ENCODE measurements around the gene GNL3. TPM values are rescaled to one million over a fixed set of nuclear protein-coding genes. Genes with fewer than 3 reads are reported as not detected.

Gene GNL3
- total and polyA plus RNA-seq, 2 donors from 2014 or later = 27.9 to 47.8 TPM

GRCh38 chr3:52681596-52681995 lies 4.2 kb upstream of the GNL3 start:
- Histone ChIP-seq H3K9ac (ENCODE audit: low read length in 3 of 3) (no peak overlapping the region), H3K4me1 (ENCODE audit: control insufficient read depth in 2 of 3, insufficient read depth in 2 of 3, low read depth in 1 of 3, low read length in 3 of 3) (peaks cover 0 to 22% (median 19%) of the 10 kb centered on the region in 3 donors), H3K9me3 (ENCODE audit: control insufficient read depth in 2 of 3, insufficient read depth in 1 of 3, low read length in 3 of 3) (no peaks in the 10 kb centered on the region), H3K36me3 (ENCODE audit: control insufficient read depth in 2 of 3, insufficient read depth in 3 of 3, low read length in 3 of 3) (peaks cover 8 to 32% (median 11%) of the 10 kb centered on the region in 3 donors), H3K4me3 (ENCODE audit: low read length in 3 of 3) (no peak overlapping the region), H3K27me3 (ENCODE audit: control insufficient read depth, insufficient read depth, low read length) (no peaks in the 10 kb centered on the region), H3K27ac (ENCODE audit: low read depth in 2 of 2, low read length in 2 of 2) (peak overlapping the region; percentile 5 to 76)
- intact Hi-C loops (cut with DNase I) = no loop called here
- DNase-seq (no peak), FAIRE-seq (no peak)
- no peak for TF ChIP-seq CTCF (IDR thresholded peaks at IDR 0.05; ENCODE audit: borderline replicate concordance, extremely low read depth, insufficient read depth)

- no peaks in the 10 kb centered on the region for H3K27me3 ChIP-seq (ENCODE audit: control insufficient read depth, insufficient read depth, low read length)
- H3K4me3 ChIP-seq (ENCODE audit: low read length in 3 of 3) = no peak overlapping the region
- FAIRE-seq (peak; percentile 29), DNase-seq (peak in 2 of 5 donors; percentile 27 to 66)
- H3K4me1 ChIP-seq (ENCODE audit: control insufficient read depth in 2 of 3, insufficient read depth in 2 of 3, low read depth in 1 of 3, low read length in 3 of 3) = peaks cover 3 to 26% (median 22%) of the 10 kb centered on the region in 3 donors
- no peak overlapping the region for H3K9ac ChIP-seq (ENCODE audit: low read length in 3 of 3)
- TF ChIP-seq CTCF (IDR thresholded peaks at IDR 0.05; ENCODE audit: borderline replicate concordance, extremely low read depth, insufficient read depth) = peak; percentile 31
- intact Hi-C loops (cut with DNase I) = no loop called here
- peaks cover 8 to 28% (median 11%) of the 10 kb centered on the region in 3 donors for H3K36me3 ChIP-seq (ENCODE audit: control insufficient read depth in 2 of 3, insufficient read depth in 3 of 3, low read length in 3 of 3)
- H3K9me3 ChIP-seq (ENCODE audit: control insufficient read depth in 2 of 3, insufficient read depth in 1 of 3, low read length in 3 of 3) = no peaks in the 10 kb centered on the region
- peak overlapping the region; percentile 5 to 76 for H3K27ac ChIP-seq (ENCODE audit: low read depth in 2 of 2, low read length in 2 of 2)
These were observed 3.8 kb upstream of the GNL3 start for GRCh38 chr3:52682016-52682415.

GRCh38 chr3:52683611-52684010 lies 2.2 kb upstream of the GNL3 start:
- Histone ChIP-seq H3K27ac (ENCODE audit: low read depth in 2 of 2, low read length in 2 of 2) (no peak overlapping the region), H3K9ac (ENCODE audit: low read length in 3 of 3) (no peak overlapping the region), H3K4me3 (ENCODE audit: low read length in 3 of 3) (no peak overlapping the region), H3K9me3 (ENCODE audit: control insufficient read depth in 2 of 3, insufficient read depth in 1 of 3, low read length in 3 of 3) (no peaks in the 10 kb centered on the region), H3K36me3 (ENCODE audit: control insufficient read depth in 2 of 3, insufficient read depth in 3 of 3, low read length in 3 of 3) (peaks cover 11 to 31% (median 20%) of the 10 kb centered on the region in 3 donors), H3K27me3 (ENCODE audit: control insufficient read depth, insufficient read depth, low read length) (no peaks in the 10 kb centered on the region), H3K4me1 (ENCODE audit: control insufficient read depth in 2 of 3, insufficient read depth in 2 of 3, low read depth in 1 of 3, low read length in 3 of 3) (peaks cover 4 to 28% (median 22%) of the 10 kb centered on the region in 3 donors)
- DNase-seq = peak in 1 of 5 donors; percentile 74
- intact Hi-C loops (cut with DNase I) = no loop called here
- no peak for TF ChIP-seq CTCF (IDR thresholded peaks at IDR 0.05; ENCODE audit: borderline replicate concordance, extremely low read depth, insufficient read depth)
- no peak for FAIRE-seq

- H3K4me3 ChIP-seq (ENCODE audit: low read length in 3 of 3) = peak overlapping the region in 2 of 3 donors; percentile 90 to 93
- H3K9me3 ChIP-seq (ENCODE audit: control insufficient read depth in 2 of 3, insufficient read depth in 1 of 3, low read length in 3 of 3) = no peaks in the 10 kb centered on the region
- peaks cover 4 to 28% (median 22%) of the 10 kb centered on the region in 3 donors for H3K4me1 ChIP-seq (ENCODE audit: control insufficient read depth in 2 of 3, insufficient read depth in 2 of 3, low read depth in 1 of 3, low read length in 3 of 3)
- no peak for DNase-seq
- peaks cover 16 to 31% (median 21%) of the 10 kb centered on the region in 3 donors for H3K36me3 ChIP-seq (ENCODE audit: control insufficient read depth in 2 of 3, insufficient read depth in 3 of 3, low read length in 3 of 3)
- intact Hi-C loops (cut with DNase I) = no loop called here
- no peak overlapping the region for H3K27ac ChIP-seq (ENCODE audit: low read depth in 2 of 2, low read length in 2 of 2)
- TF ChIP-seq CTCF (IDR thresholded peaks at IDR 0.05; ENCODE audit: borderline replicate concordance, extremely low read depth, insufficient read depth) = no peak
- FAIRE-seq = no peak
- no peak overlapping the region for H3K9ac ChIP-seq (ENCODE audit: low read length in 3 of 3)
- H3K27me3 ChIP-seq (ENCODE audit: control insufficient read depth, insufficient read depth, low read length) = no peaks in the 10 kb centered on the region
These were observed 1.6 kb upstream of the GNL3 start for GRCh38 chr3:52684184-52684583.
